Memory B cell (primary cell): Measurements from ENCODE around the gene MYRIP.
A peak's percentile ranks its signal among the peaks of the same experiment; 100 is the strongest.

Experiments used
- ATAC-seq: fragments of 150-1000 bp; cut with Tn5 transposase; 2 replicates; pipeline ENCODE4 v1.10.0; 2021; ENCODE audit warnings: low read depth, mild to moderate bottlenecking, moderate library complexity
- DNase-seq, 2 donors: peaks; one replicate each; pipeline ENCODE4 v3.0.0; 2022; ENCODE audit warnings: low spot score in 2 of 2
- H3K27ac Mint-ChIP-seq: one replicate; pipeline ENCODE4 v1.8.0; 2022; ENCODE audit warnings: mild to moderate bottlenecking, moderate library complexity, mixed read lengths
- H3K27me3 Mint-ChIP-seq: one replicate; pipeline ENCODE4 v1.8.0; 2022; ENCODE audit warnings: mixed read lengths
- H3K36me3 Mint-ChIP-seq: one replicate; pipeline ENCODE4 v1.8.0; 2022; ENCODE audit warnings: mild to moderate bottlenecking, mixed read lengths
- H3K4me1 Mint-ChIP-seq: one replicate; pipeline ENCODE4 v1.8.0; 2022; ENCODE audit warnings: mixed read lengths
- H3K4me3 Mint-ChIP-seq: one replicate; pipeline ENCODE4 v1.8.0; 2022; ENCODE audit warnings: mild to moderate bottlenecking, moderate library complexity, mixed read lengths
- H3K9me3 Mint-ChIP-seq: one replicate; pipeline ENCODE4 v1.8.0; 2022; ENCODE audit warnings: mixed read lengths

Gene MYRIP

DNA sequence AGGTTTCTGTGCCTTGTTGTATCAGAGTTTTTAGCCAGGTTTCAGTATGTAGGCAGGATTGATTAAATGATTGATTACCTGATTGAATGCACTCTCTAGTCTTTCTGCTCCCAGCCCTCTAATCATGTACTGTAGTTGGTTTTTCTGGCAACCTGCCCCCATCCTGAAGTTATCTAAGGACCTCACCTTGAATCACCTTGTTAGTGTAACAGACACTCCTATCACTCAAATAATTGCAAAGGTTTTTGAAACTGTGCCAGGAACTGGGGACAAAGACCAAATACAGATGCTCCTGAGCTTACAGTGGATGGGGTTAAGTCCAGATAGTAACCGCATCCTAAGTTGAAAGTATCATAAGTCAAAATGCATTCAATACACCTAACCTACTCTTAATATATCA is 358.5 kb downstream of the MYRIP start:
- no peak overlapping the region for H3K4me3 Mint-ChIP-seq
- H3K9me3 Mint-ChIP-seq: no peaks in the 10 kb centered on the region
- ATAC-seq: no peak

GRCh38 chr3:40169983-40170382 is 360.6 kb downstream of the MYRIP start:
- ATAC-seq (no peak), DNase-seq (no peak)
- H3K4me3 Mint-ChIP-seq: peak overlapping the region; percentile 72
- H3K27me3 Mint-ChIP-seq: peaks cover 3% of the 10 kb centered on the region
- no peaks in the 10 kb centered on the region for H3K9me3 Mint-ChIP-seq
- H3K4me1 Mint-ChIP-seq: peaks cover 13% of the 10 kb centered on the region
- peaks cover 4% of the 10 kb centered on the region for H3K36me3 Mint-ChIP-seq
- peak overlapping the region; percentile 62 for H3K27ac Mint-ChIP-seq

More for the DNA sequence above, 358.5 kb downstream of the MYRIP start:
- Mint-ChIP-seq H3K27ac (no peak overlapping the region), H3K27me3 (peaks cover 13% of the 10 kb centered on the region), H3K4me1 (peaks cover 13% of the 10 kb centered on the region), H3K36me3 (peaks cover 2% of the 10 kb centered on the region)
- DNase-seq: no peak

DNA sequence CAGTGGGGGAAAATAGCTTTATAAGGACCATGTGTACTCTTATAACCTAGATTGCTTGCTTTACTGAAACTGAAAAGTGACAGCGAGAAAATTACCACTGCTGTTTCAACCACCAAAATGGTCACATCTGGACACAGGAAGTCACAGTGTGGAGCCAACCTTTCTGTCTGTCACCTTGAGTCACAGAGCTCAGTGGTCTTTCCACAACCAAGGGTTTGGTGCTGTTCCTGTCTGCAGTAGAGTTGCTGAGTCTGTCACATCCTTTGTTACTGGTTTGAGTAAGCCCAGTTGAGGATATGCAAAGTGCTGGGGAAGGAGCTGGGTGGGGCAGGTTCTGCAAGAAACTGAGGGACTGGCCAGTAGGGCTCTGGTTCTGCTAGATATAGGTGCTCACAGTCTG is 361.0 kb downstream of the MYRIP start:
- ATAC-seq: peak; percentile 39

DNA sequence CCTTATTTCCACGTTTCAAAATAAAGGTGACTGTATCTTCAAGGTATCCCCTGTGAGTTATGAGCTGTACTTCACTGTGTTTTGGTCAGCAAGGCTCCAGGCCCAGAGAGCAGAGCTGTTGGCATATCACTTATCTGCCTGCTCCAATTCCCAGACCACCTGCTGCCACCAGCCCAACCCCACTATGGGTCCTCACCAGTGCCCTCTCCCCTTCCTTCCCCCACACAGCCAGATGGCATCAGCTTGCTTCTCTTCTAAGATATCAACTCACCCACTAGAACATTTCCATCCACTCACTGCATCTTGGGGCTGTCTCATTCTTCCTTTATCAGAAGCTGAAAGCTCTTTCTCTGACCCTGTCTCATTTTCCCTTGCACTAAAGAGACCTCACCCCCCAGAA is 363.2 kb downstream of the MYRIP start:
- peaks cover 13% of the 10 kb centered on the region for H3K4me1 Mint-ChIP-seq
- DNase-seq (no peak), ATAC-seq (no peak)
- no peaks in the 10 kb centered on the region for H3K9me3 Mint-ChIP-seq
- peaks cover 5% of the 10 kb centered on the region for H3K27me3 Mint-ChIP-seq
- no peak overlapping the region for H3K4me3 Mint-ChIP-seq
- H3K36me3 Mint-ChIP-seq: peaks cover 2% of the 10 kb centered on the region
- H3K27ac Mint-ChIP-seq: no peak overlapping the region

More for the DNA sequence above, 361.0 kb downstream of the MYRIP start:
- DNase-seq: no peak
- Mint-ChIP-seq H3K9me3 (no peaks in the 10 kb centered on the region), H3K4me3 (peak overlapping the region; percentile 72), H3K36me3 (peaks cover 4% of the 10 kb centered on the region), H3K27ac (peak overlapping the region; percentile 62), H3K27me3 (peaks cover 6% of the 10 kb centered on the region), H3K4me1 (peaks cover 13% of the 10 kb centered on the region)

DNA sequence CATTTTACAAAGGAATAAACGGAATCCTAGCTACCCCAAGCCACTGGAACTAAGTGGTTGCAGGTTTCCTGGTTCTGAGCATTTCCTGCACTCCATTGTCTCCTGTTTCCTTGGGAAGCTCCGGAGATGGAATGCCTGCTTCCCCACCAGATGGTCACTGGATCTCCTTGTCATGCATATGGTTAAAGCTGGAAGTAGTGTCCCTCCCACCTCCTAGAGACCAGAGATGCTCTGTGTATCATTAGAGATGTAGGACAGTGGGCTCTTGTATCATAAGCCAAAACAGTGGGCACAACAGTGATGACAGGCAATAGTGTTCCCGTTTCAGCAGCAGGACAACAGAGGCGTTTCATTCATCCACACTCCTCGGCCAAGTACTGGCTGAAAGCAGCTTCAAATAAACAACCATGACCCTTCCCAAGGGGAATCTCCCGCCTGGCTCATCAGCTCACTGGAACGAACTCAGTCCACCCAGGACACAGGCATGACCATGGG is 363.9 kb downstream of the MYRIP start:
- Mint-ChIP-seq H3K27ac (no peak overlapping the region), H3K4me1 (peaks cover 13% of the 10 kb centered on the region), H3K36me3 (peaks cover 2% of the 10 kb centered on the region), H3K27me3 (peaks cover 5% of the 10 kb centered on the region), H3K4me3 (no peak overlapping the region), H3K9me3 (no peaks in the 10 kb centered on the region)
- ATAC-seq (no peak), DNase-seq (no peak)

DNA sequence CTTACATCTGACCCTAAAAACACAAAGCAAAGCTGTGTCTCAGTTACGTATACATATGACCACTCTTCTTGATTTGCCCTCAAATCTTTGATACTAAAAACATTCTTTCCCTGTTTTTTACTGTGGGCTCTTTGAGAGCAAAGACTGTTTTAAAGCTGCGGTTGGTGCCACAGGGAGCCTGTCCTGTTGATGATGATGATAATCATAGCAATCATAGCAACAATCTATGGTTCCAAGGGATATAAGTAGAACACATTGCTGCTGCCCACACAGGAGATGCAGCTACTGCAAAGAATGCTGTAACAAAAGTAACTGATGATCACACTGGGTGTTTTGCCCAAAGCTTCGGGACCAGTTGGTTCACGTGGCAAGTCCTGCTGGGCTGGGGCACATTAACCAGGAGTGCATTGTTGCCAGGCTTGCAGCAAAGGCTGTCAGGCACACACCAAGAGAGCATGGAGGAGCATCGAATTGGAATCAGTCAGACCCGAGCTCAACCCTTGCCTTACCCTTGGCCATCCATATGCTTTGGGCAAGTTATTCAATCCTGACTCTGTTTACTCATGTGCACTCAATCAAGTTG is 368.7 kb downstream of the MYRIP start:
- no peak for ATAC-seq
- H3K4me3 Mint-ChIP-seq: no peak overlapping the region

DNA sequence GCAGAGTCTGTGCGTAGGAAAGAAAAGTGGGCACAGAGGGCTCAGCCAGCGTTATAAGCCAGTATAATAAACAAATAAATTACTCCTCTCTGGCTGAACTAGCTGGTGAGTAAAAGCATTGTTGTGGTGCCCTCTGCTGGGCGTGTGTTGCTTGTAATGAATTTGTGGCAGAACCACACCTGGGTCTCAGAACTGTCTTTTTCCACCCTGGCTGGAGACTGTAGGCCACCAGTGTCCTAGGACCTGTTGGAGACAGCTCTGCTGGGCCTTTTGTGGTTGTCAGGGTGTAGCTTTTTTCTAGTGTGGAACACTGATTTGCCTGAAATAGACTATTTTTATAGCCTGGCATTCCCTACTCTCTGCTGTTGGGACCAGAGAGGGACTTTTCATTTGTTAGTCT is 369.6 kb downstream of the MYRIP start:
- ATAC-seq (peak; percentile 38), DNase-seq (peak; percentile 33 to 39)
- Mint-ChIP-seq H3K9me3 (no peaks in the 10 kb centered on the region), H3K36me3 (peaks cover 2% of the 10 kb centered on the region), H3K4me3 (no peak overlapping the region), H3K27ac (no peak overlapping the region), H3K27me3 (peaks cover 3% of the 10 kb centered on the region), H3K4me1 (no peaks in the 10 kb centered on the region)

More for the DNA sequence above, 368.7 kb downstream of the MYRIP start:
- peaks cover 2% of the 10 kb centered on the region for H3K36me3 Mint-ChIP-seq
- H3K4me1 Mint-ChIP-seq: no peaks in the 10 kb centered on the region
- H3K27ac Mint-ChIP-seq: no peak overlapping the region
- H3K9me3 Mint-ChIP-seq: no peaks in the 10 kb centered on the region
- peaks cover 3% of the 10 kb centered on the region for H3K27me3 Mint-ChIP-seq
- DNase-seq: no peak

GRCh38 chr3:40181182-40181581 is 371.8 kb downstream of the MYRIP start:
- ATAC-seq: no peak
- H3K36me3 Mint-ChIP-seq: no peaks in the 10 kb centered on the region
- no peak overlapping the region for H3K4me3 Mint-ChIP-seq
- no peak overlapping the region for H3K27ac Mint-ChIP-seq
- H3K4me1 Mint-ChIP-seq: peaks cover 4% of the 10 kb centered on the region
- H3K9me3 Mint-ChIP-seq: no peaks in the 10 kb centered on the region
- H3K27me3 Mint-ChIP-seq: peaks cover 4% of the 10 kb centered on the region
- no peak for DNase-seq

- Mint-ChIP-seq H3K9me3 (no peaks in the 10 kb centered on the region), H3K4me1 (peaks cover 4% of the 10 kb centered on the region), H3K27ac (no peak overlapping the region), H3K4me3 (no peak overlapping the region), H3K27me3 (peaks cover 4% of the 10 kb centered on the region), H3K36me3 (no peaks in the 10 kb centered on the region)
- DNase-seq: no peak
- no peak for ATAC-seq
Measured at GRCh38 chr3:40185029-40185695, 375.8 kb downstream of the MYRIP start.

GRCh38 chr3:40186508-40186907 is 377.1 kb downstream of the MYRIP start:
- no peaks in the 10 kb centered on the region for H3K9me3 Mint-ChIP-seq
- H3K27me3 Mint-ChIP-seq: peaks cover 4% of the 10 kb centered on the region
- no peak overlapping the region for H3K27ac Mint-ChIP-seq
- peaks cover 4% of the 10 kb centered on the region for H3K4me1 Mint-ChIP-seq
- ATAC-seq: no peak
- H3K36me3 Mint-ChIP-seq: no peaks in the 10 kb centered on the region
- no peak for DNase-seq
- no peak overlapping the region for H3K4me3 Mint-ChIP-seq

GRCh38 chr3:40187945-40188344 is 378.5 kb downstream of the MYRIP start:
- ATAC-seq (no peak), DNase-seq (no peak)
- no peak overlapping the region for H3K27ac Mint-ChIP-seq
- no peaks in the 10 kb centered on the region for H3K36me3 Mint-ChIP-seq
- peaks cover 4% of the 10 kb centered on the region for H3K4me1 Mint-ChIP-seq
- no peaks in the 10 kb centered on the region for H3K9me3 Mint-ChIP-seq
- H3K27me3 Mint-ChIP-seq: peaks cover 4% of the 10 kb centered on the region
- no peak overlapping the region for H3K4me3 Mint-ChIP-seq

- no peaks in the 10 kb centered on the region for H3K36me3 Mint-ChIP-seq
- H3K4me3 Mint-ChIP-seq: no peak overlapping the region
- H3K27ac Mint-ChIP-seq: no peak overlapping the region
- no peak for DNase-seq
- no peak for ATAC-seq
- no peaks in the 10 kb centered on the region for H3K9me3 Mint-ChIP-seq
- peaks cover 4% of the 10 kb centered on the region for H3K4me1 Mint-ChIP-seq
- peaks cover 4% of the 10 kb centered on the region for H3K27me3 Mint-ChIP-seq
Measured at GRCh38 chr3:40189118-40189517, 379.7 kb downstream of the MYRIP start.

DNA sequence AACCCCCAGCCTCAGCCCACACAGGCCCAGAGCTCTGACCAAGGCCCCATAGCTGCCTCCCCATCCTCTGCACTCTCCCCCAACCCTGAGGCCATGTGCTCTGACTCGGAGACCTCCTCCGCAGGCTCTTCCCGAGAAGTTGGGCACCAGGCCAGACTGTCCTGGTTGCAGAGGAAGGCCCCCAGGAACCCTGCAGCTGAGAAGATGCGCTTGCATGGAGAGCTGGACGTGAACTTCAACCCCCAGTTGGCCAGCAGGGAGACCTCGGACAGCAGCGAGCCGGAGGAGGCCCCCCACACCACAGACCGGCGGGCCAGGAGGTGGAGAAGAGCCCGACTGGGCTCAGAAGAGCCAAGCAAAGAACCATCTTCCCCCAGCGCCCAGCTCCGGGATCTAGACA is 380.6 kb downstream of the MYRIP start:
- peaks cover 4% of the 10 kb centered on the region for H3K27me3 Mint-ChIP-seq
- H3K27ac Mint-ChIP-seq: no peak overlapping the region
- H3K36me3 Mint-ChIP-seq: no peaks in the 10 kb centered on the region
- ATAC-seq (no peak), DNase-seq (no peak)
- peaks cover 4% of the 10 kb centered on the region for H3K4me1 Mint-ChIP-seq
- H3K9me3 Mint-ChIP-seq: no peaks in the 10 kb centered on the region
- no peak overlapping the region for H3K4me3 Mint-ChIP-seq

- no peak overlapping the region for H3K4me3 Mint-ChIP-seq
Measured at GRCh38 chr3:40191251-40191650, 381.8 kb downstream of the MYRIP start.

More at GRCh38 chr3:40191251-40191650, 381.8 kb downstream of the MYRIP start:
- Mint-ChIP-seq H3K9me3 (no peaks in the 10 kb centered on the region), H3K27ac (no peak overlapping the region), H3K4me1 (no peaks in the 10 kb centered on the region), H3K36me3 (no peaks in the 10 kb centered on the region), H3K27me3 (no peaks in the 10 kb centered on the region)
- ATAC-seq (no peak), DNase-seq (no peak)
